HFFc6 (cell line): ENCODE measurements around the gene TNFAIP8L3. TPM values are rescaled to one million over a fixed set of nuclear protein-coding genes. Genes with fewer than 3 reads are reported as not detected.

Experiments used
- DNase-seq: peaks from one replicate; pipeline ENCODE4 v3.0.0-alpha.2; 2018
- H3K27ac Mint-ChIP-seq: 2 replicates; pipeline ENCODE4 v1.8.0; 2020; ENCODE audit warnings: mild to moderate bottlenecking, mixed read lengths
- H3K27me3 Mint-ChIP-seq: 2 replicates; pipeline ENCODE4 v1.8.0; 2021; ENCODE audit warnings: mild to moderate bottlenecking, moderate library complexity, mixed read lengths; ENCODE audit not compliant: insufficient read depth
- H3K36me3 Mint-ChIP-seq: 2 replicates; pipeline ENCODE4 v1.8.0; 2021; ENCODE audit warnings: low read depth, mixed read lengths
- H3K4me1 Mint-ChIP-seq: 2 replicates; pipeline ENCODE4 v1.8.0; 2020; ENCODE audit warnings: low read depth, mixed read lengths
- H3K4me3 Mint-ChIP-seq: 2 replicates; pipeline ENCODE4 v1.8.0; 2020; ENCODE audit warnings: mild to moderate bottlenecking, moderate library complexity, mixed read lengths
- H3K9me3 Mint-ChIP-seq: 2 replicates; pipeline ENCODE4 v1.8.0; 2020; ENCODE audit warnings: mild to moderate bottlenecking, mixed read lengths
- total RNA-seq, 6 experiments: library from RNA; stranded (reverse); fragmentation: NEBNext Ultra II Directional; extraction: Animal tissue kit (Norgen Biotek cat#: 25700); gene quantifications; 2 replicates in 1 of 6; 3 replicates in 5 of 6; pipeline ENCODE4 v1.2.3, GENCODE V29; 2021
- TF ChIP-seq, protein P1 (sequence below): fragments of 200-600 bp; sonication (generic); IDR thresholded peaks from 2 replicates; pipeline ENCODE4 v1.5.0; 2021; ENCODE audit warnings: antibody characterized with exemption, mild to moderate bottlenecking

Gene TNFAIP8L3
- total RNA-seq, 6 experiments from 2014 or later = 0.17 to 0.57 (median 0.23) TPM

DNA sequence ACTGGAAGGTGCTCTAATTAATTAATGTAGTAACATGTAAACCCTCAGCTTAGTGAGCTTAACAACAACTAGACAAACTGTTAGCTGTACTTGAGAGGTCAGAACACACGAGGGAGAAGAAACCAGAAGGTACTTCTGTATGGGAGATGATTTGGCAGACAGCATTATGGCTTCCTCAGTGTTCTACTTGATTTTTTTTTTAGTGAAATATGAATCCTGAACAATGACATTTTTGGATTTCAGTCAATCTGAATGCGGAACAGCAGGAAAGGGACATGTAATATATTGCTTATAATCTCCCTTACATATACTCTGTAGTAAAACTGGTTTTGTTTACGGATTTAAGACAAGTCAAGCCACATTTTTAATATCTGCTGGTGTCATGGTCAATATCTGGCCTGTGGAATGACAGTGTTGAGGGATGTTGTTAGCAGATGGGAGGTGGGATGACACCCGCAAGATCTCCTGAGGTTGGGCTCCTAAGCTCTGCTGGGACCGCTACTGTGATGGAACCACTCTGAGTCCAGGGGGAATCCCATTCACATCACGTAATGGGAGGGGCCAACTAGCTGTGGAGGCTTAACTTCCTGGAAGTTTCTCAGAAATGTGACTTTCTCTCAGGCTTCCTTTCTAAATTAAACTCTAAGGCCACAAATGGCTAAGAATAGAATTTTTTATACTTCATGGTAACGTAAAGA is 18.7 kb downstream of the TNFAIP8L3 start:
- Mint-ChIP-seq H3K4me1 (peaks cover 17% of the 10 kb centered on the region), H3K27ac (no peak overlapping the region), H3K4me3 (no peak overlapping the region), H3K27me3 (peaks cover 16% of the 10 kb centered on the region), H3K9me3 (no peaks in the 10 kb centered on the region), H3K36me3 (no peaks in the 10 kb centered on the region)
- TF ChIP-seq, protein P1, sequence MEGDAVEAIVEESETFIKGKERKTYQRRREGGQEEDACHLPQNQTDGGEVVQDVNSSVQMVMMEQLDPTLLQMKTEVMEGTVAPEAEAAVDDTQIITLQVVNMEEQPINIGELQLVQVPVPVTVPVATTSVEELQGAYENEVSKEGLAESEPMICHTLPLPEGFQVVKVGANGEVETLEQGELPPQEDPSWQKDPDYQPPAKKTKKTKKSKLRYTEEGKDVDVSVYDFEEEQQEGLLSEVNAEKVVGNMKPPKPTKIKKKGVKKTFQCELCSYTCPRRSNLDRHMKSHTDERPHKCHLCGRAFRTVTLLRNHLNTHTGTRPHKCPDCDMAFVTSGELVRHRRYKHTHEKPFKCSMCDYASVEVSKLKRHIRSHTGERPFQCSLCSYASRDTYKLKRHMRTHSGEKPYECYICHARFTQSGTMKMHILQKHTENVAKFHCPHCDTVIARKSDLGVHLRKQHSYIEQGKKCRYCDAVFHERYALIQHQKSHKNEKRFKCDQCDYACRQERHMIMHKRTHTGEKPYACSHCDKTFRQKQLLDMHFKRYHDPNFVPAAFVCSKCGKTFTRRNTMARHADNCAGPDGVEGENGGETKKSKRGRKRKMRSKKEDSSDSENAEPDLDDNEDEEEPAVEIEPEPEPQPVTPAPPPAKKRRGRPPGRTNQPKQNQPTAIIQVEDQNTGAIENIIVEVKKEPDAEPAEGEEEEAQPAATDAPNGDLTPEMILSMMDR = no peak
- no peak for DNase-seq

GRCh38 chr15:51075364-51075763 is 19.3 kb downstream of the TNFAIP8L3 start:
- H3K36me3 Mint-ChIP-seq = no peaks in the 10 kb centered on the region
- TF ChIP-seq, protein P1 = no peak
- no peak for DNase-seq
- H3K27ac Mint-ChIP-seq = no peak overlapping the region
- H3K27me3 Mint-ChIP-seq = peaks cover 16% of the 10 kb centered on the region
- no peak overlapping the region for H3K4me3 Mint-ChIP-seq
- peaks cover 16% of the 10 kb centered on the region for H3K4me1 Mint-ChIP-seq
- no peaks in the 10 kb centered on the region for H3K9me3 Mint-ChIP-seq

DNA sequence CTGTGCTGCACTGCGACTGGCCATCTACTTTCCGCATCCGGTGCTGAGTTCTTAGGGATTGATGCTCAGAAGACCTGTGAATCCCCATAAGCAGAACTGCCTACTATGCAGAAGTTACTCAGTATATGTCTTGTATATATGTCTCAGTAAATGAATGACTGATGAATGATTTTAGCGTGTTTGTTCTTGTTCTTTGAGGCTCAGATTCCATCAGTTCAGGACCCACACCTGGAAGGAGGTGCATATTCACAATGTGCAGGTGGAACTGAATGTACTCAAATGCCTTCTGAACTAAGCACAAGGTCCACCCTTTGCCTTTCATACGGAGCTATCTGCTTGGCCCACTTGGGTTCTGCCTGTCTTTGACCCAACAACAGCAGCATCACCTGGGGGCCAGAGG is 19.8 kb downstream of the TNFAIP8L3 start:
- no peaks in the 10 kb centered on the region for H3K36me3 Mint-ChIP-seq
- no peak overlapping the region for H3K27ac Mint-ChIP-seq
- H3K9me3 Mint-ChIP-seq = no peaks in the 10 kb centered on the region
- H3K4me1 Mint-ChIP-seq = peaks cover 16% of the 10 kb centered on the region
- DNase-seq = no peak
- TF ChIP-seq, protein P1 = no peak
- no peak overlapping the region for H3K4me3 Mint-ChIP-seq
- H3K27me3 Mint-ChIP-seq = peaks cover 16% of the 10 kb centered on the region

GRCh38 chr15:51071578-51071977 is 23.1 kb downstream of the TNFAIP8L3 start:
- DNase-seq = no peak
- no peak overlapping the region for H3K27ac Mint-ChIP-seq
- no peaks in the 10 kb centered on the region for H3K36me3 Mint-ChIP-seq
- TF ChIP-seq, protein P1 = no peak
- peaks cover 14% of the 10 kb centered on the region for H3K27me3 Mint-ChIP-seq
- H3K4me3 Mint-ChIP-seq = no peak overlapping the region
- H3K9me3 Mint-ChIP-seq = no peaks in the 10 kb centered on the region
- peaks cover 15% of the 10 kb centered on the region for H3K4me1 Mint-ChIP-seq

GRCh38 chr15:51069983-51070382 is 24.7 kb downstream of the TNFAIP8L3 start:
- Mint-ChIP-seq H3K27ac (no peak overlapping the region), H3K4me1 (peaks cover 7% of the 10 kb centered on the region; the same call in 1 of the 2 replicates), H3K9me3 (no peaks in the 10 kb centered on the region), H3K36me3 (no peaks in the 10 kb centered on the region), H3K27me3 (peaks cover 15% of the 10 kb centered on the region), H3K4me3 (no peak overlapping the region)
- DNase-seq = no peak
- TF ChIP-seq, protein P1 = no peak
